ENCODE data around the gene GAB4.

DNA sequence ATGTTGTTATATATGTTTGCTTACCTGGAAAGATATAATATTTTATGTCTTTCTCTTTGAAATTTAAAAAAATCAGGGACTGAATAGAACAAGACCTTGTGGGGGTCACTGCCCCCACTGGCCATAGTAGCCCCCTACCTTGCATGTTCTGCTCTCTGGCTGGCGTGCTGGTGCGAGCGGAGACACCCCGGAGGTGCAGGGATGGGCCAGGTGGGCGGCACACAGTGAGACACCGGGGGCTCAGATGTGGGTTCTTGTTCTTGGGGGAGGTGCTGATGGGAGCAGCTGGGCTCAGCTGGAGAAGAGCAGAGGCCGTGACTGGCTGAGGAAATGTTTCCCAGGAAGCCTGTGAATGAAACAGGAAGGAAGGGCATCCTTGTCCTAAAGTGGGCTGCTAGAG, 20.2 kb downstream of the GAB4 start:
- TF ChIP-seq, protein P1, sequence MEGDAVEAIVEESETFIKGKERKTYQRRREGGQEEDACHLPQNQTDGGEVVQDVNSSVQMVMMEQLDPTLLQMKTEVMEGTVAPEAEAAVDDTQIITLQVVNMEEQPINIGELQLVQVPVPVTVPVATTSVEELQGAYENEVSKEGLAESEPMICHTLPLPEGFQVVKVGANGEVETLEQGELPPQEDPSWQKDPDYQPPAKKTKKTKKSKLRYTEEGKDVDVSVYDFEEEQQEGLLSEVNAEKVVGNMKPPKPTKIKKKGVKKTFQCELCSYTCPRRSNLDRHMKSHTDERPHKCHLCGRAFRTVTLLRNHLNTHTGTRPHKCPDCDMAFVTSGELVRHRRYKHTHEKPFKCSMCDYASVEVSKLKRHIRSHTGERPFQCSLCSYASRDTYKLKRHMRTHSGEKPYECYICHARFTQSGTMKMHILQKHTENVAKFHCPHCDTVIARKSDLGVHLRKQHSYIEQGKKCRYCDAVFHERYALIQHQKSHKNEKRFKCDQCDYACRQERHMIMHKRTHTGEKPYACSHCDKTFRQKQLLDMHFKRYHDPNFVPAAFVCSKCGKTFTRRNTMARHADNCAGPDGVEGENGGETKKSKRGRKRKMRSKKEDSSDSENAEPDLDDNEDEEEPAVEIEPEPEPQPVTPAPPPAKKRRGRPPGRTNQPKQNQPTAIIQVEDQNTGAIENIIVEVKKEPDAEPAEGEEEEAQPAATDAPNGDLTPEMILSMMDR (conservative IDR thresholded peaks at IDR 0.05; ENCODE audit: low read depth in 2 of 2) = no peak
- TF ChIP-seq EZH2phosphoT487 (IDR thresholded peaks at IDR 0.05; ENCODE audit: unreplicated experiment) (no peak), POLR2AphosphoS5 (IDR thresholded peaks at IDR 0.05; ENCODE audit: low read depth) (no peak), CREB1 (CRISPR knock-in tag; IDR thresholded peaks at IDR 0.05; ENCODE audit: low read depth) (no peak), EZH2 (IDR thresholded peaks at IDR 0.05; ENCODE audit: low read depth, unreplicated experiment) (no peak), JUNB (IDR thresholded peaks at IDR 0.05; ENCODE audit: unreplicated experiment) (no peak), ZNF114 (CRISPR knock-in tag; IDR thresholded peaks at IDR 0.05) (no peak), STAT1 (IDR thresholded peaks at IDR 0.05; ENCODE audit: unreplicated experiment) (no peak), ZNF331 (CRISPR knock-in tag; IDR thresholded peaks at IDR 0.05; ENCODE audit: low read depth) (no peak), NANOG (IDR thresholded peaks at IDR 0.05; ENCODE audit: borderline replicate concordance) (no peak)
- TF ChIP-seq, protein P2, sequence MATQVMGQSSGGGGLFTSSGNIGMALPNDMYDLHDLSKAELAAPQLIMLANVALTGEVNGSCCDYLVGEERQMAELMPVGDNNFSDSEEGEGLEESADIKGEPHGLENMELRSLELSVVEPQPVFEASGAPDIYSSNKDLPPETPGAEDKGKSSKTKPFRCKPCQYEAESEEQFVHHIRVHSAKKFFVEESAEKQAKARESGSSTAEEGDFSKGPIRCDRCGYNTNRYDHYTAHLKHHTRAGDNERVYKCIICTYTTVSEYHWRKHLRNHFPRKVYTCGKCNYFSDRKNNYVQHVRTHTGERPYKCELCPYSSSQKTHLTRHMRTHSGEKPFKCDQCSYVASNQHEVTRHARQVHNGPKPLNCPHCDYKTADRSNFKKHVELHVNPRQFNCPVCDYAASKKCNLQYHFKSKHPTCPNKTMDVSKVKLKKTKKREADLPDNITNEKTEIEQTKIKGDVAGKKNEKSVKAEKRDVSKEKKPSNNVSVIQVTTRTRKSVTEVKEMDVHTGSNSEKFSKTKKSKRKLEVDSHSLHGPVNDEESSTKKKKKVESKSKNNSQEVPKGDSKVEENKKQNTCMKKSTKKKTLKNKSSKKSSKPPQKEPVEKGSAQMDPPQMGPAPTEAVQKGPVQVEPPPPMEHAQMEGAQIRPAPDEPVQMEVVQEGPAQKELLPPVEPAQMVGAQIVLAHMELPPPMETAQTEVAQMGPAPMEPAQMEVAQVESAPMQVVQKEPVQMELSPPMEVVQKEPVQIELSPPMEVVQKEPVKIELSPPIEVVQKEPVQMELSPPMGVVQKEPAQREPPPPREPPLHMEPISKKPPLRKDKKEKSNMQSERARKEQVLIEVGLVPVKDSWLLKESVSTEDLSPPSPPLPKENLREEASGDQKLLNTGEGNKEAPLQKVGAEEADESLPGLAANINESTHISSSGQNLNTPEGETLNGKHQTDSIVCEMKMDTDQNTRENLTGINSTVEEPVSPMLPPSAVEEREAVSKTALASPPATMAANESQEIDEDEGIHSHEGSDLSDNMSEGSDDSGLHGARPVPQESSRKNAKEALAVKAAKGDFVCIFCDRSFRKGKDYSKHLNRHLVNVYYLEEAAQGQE (IDR thresholded peaks at IDR 0.05; ENCODE audit: unreplicated experiment) = no peak
- TF ChIP-seq, protein P3, sequence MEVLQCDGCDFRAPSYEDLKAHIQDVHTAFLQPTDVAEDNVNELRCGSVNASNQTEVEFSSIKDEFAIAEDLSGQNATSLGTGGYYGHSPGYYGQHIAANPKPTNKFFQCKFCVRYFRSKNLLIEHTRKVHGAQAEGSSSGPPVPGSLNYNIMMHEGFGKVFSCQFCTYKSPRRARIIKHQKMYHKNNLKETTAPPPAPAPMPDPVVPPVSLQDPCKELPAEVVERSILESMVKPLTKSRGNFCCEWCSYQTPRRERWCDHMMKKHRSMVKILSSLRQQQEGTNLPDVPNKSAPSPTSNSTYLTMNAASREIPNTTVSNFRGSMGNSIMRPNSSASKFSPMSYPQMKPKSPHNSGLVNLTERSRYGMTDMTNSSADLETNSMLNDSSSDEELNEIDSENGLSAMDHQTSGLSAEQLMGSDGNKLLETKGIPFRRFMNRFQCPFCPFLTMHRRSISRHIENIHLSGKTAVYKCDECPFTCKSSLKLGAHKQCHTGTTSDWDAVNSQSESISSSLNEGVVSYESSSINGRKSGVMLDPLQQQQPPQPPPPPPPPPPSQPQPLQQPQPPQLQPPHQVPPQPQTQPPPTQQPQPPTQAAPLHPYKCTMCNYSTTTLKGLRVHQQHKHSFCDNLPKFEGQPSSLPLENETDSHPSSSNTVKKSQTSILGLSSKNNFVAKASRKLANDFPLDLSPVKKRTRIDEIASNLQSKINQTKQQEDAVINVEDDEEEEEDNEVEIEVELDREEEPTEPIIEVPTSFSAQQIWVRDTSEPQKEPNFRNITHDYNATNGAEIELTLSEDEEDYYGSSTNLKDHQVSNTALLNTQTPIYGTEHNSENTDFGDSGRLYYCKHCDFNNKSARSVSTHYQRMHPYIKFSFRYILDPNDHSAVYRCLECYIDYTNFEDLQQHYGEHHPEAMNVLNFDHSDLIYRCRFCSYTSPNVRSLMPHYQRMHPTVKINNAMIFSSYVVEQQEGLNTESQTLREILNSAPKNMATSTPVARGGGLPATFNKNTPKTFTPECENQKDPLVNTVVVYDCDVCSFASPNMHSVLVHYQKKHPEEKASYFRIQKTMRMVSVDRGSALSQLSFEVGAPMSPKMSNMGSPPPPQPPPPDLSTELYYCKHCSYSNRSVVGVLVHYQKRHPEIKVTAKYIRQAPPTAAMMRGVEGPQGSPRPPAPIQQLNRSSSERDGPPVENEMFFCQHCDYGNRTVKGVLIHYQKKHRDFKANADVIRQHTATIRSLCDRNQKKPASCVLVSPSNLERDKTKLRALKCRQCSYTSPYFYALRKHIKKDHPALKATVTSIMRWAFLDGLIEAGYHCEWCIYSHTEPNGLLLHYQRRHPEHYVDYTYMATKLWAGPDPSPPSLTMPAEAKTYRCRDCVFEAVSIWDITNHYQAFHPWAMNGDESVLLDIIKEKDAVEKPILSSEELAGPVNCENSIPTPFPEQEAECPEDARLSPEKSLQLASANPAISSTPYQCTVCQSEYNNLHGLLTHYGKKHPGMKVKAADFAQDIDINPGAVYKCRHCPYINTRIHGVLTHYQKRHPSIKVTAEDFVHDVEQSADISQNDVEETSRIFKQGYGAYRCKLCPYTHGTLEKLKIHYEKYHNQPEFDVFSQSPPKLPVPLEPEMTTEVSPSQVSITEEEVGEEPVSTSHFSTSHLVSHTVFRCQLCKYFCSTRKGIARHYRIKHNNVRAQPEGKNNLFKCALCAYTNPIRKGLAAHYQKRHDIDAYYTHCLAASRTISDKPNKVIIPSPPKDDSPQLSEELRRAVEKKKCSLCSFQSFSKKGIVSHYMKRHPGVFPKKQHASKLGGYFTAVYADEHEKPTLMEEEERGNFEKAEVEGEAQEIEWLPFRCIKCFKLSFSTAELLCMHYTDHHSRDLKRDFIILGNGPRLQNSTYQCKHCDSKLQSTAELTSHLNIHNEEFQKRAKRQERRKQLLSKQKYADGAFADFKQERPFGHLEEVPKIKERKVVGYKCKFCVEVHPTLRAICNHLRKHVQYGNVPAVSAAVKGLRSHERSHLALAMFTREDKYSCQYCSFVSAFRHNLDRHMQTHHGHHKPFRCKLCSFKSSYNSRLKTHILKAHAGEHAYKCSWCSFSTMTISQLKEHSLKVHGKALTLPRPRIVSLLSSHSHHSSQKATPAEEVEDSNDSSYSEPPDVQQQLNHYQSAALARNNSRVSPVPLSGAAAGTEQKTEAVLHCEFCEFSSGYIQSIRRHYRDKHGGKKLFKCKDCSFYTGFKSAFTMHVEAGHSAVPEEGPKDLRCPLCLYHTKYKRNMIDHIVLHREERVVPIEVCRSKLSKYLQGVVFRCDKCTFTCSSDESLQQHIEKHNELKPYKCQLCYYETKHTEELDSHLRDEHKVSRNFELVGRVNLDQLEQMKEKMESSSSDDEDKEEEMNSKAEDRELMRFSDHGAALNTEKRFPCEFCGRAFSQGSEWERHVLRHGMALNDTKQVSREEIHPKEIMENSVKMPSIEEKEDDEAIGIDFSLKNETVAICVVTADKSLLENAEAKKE (CRISPR knock-in tag; IDR thresholded peaks at IDR 0.05) = no peak
